Type B pancreatic cell (in vitro differentiated cells): Measurements from ENCODE around the gene INPP4B. TPM values are rescaled to one million over a fixed set of nuclear protein-coding genes. Genes with fewer than 3 reads are reported as not detected.

Experiments used
- DNase-seq: peaks from one replicate; pipeline ENCODE4 v3.0.0; 2021; ENCODE audit warnings: mixed read lengths; ENCODE audit not compliant: unreplicated experiment; ENCODE audit errors: extremely low spot score
- H3K27ac Mint-ChIP-seq: 2 replicates; pipeline ENCODE4 v1.8.0; 2021; ENCODE audit warnings: mild to moderate bottlenecking, mixed read lengths
- H3K27me3 Mint-ChIP-seq: 2 replicates; pipeline ENCODE4 v1.8.0; 2021; ENCODE audit warnings: mixed read lengths
- H3K36me3 Mint-ChIP-seq: 2 replicates; pipeline ENCODE4 v1.8.0; 2021; ENCODE audit warnings: mixed read lengths
- H3K4me1 Mint-ChIP-seq: one replicate; pipeline ENCODE4 v1.8.0; 2021; ENCODE audit warnings: mixed read lengths; ENCODE audit not compliant: unreplicated experiment
- H3K4me3 Mint-ChIP-seq: 2 replicates; pipeline ENCODE4 v1.8.0; 2021; ENCODE audit warnings: mild to moderate bottlenecking, mixed read lengths
- H3K9me3 Mint-ChIP-seq: 2 replicates; pipeline ENCODE4 v1.8.0; 2021; ENCODE audit warnings: mixed read lengths
- CTCF ChIP-seq: fragments of 200-600 bp; sonication (generic); conservative IDR thresholded peaks from 2 replicates; pipeline ENCODE4 v1.5.0; 2021; ENCODE audit warnings: antibody characterized with exemption, mild to moderate bottlenecking
- total RNA-seq: library from RNA; stranded (reverse); gene quantifications from 2 replicates; pipeline ENCODE4 v1.2.1, GENCODE V29; 2021; ENCODE audit warnings: low replicate concordance

Gene INPP4B
- total RNA-seq, 1 donor from 2014 or later = 9.0 TPM

- DNase-seq = no peak
- no peaks in the 10 kb centered on the region for H3K9me3 Mint-ChIP-seq
- H3K27me3 Mint-ChIP-seq = no peaks in the 10 kb centered on the region
- no peaks in the 10 kb centered on the region for H3K36me3 Mint-ChIP-seq
- no peak overlapping the region for H3K27ac Mint-ChIP-seq
- no peaks in the 10 kb centered on the region for H3K4me1 Mint-ChIP-seq
- no peak overlapping the region for H3K4me3 Mint-ChIP-seq
- TF ChIP-seq CTCF = no peak
Measured at GRCh38 chr4:142423861-142424260, 422.2 kb downstream of the INPP4B start.

GRCh38 chr4:142420311-142421095 is 425.6 kb downstream of the INPP4B start:
- TF ChIP-seq CTCF = no peak
- Mint-ChIP-seq H3K27ac (no peak overlapping the region), H3K27me3 (no peaks in the 10 kb centered on the region), H3K4me3 (no peak overlapping the region), H3K4me1 (peaks cover 5% of the 10 kb centered on the region), H3K9me3 (no peaks in the 10 kb centered on the region), H3K36me3 (no peaks in the 10 kb centered on the region)
- no peak for DNase-seq

GRCh38 chr4:142419712-142420111 is 426.4 kb downstream of the INPP4B start:
- no peak for TF ChIP-seq CTCF
- no peak for DNase-seq
- Mint-ChIP-seq H3K9me3 (no peaks in the 10 kb centered on the region), H3K4me3 (no peak overlapping the region), H3K4me1 (peaks cover 5% of the 10 kb centered on the region), H3K27me3 (no peaks in the 10 kb centered on the region), H3K27ac (no peak overlapping the region), H3K36me3 (no peaks in the 10 kb centered on the region)

GRCh38 chr4:142418697-142419096 is 427.4 kb downstream of the INPP4B start:
- Mint-ChIP-seq H3K9me3 (no peaks in the 10 kb centered on the region), H3K27me3 (no peaks in the 10 kb centered on the region), H3K27ac (no peak overlapping the region), H3K36me3 (no peaks in the 10 kb centered on the region), H3K4me1 (peaks cover 5% of the 10 kb centered on the region), H3K4me3 (no peak overlapping the region)
- no peak for DNase-seq
- TF ChIP-seq CTCF = no peak

- H3K27me3 Mint-ChIP-seq = no peaks in the 10 kb centered on the region
- no peak overlapping the region for H3K4me3 Mint-ChIP-seq
- TF ChIP-seq CTCF = no peak
- H3K27ac Mint-ChIP-seq = no peak overlapping the region
- H3K4me1 Mint-ChIP-seq = peaks cover 5% of the 10 kb centered on the region
- no peak for DNase-seq
- H3K9me3 Mint-ChIP-seq = no peaks in the 10 kb centered on the region
- H3K36me3 Mint-ChIP-seq = no peaks in the 10 kb centered on the region
Measured at GRCh38 chr4:142416711-142417275, 429.3 kb downstream of the INPP4B start.
